HG02943 (cell line): ENCODE data around the gene LMBR1.
"Not testable (repeated sequence)": the region's sequence is repeated elsewhere in the genome, so short reads cannot be mapped to it uniquely, and the experiment has no call there.

ENCODE experiments used
- ATAC-seq: cut with Tn5 transposase; IDR thresholded peaks from one replicate; pipeline ENCODE4 v1.9.1; 2021; ENCODE audit warnings: mild to moderate bottlenecking, low read depth, moderate library complexity; ENCODE audit not compliant: unreplicated experiment

Gene LMBR1

DNA sequence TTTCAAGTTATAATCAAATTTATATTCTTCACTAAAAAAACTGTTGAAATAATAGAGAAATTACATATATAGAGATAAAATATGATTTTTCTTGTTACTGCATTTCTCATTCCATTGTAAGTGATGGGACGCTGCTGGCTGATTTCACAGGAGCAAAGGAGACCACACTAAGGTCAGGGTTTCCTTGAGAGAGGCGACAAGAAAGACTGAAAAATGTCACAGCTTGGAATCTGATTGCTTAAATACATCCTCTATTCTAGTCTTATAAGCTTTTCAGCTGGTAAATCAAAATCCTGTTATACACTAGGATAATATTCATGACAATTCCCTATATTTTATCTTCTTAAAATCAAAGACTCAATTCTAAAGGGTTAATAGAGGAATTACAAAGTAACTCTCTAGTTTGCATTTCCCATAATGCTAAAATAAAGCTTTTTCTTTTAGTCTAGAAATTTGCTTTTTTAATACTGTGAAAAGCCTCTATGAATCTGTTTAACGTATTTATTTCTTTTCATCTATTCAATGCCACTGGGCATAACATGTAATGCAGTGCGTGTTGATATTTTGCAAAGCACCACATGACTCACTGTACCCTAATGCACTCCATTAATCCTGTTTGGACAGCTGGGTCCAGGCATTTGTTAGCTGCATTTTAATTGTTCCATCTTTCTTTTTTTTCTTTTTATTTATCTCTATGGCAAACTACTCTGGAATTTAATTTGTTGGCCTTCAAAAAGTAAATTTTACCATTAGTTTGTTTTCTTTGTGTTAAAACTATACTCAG is 170.7 kb downstream of the LMBR1 start:
- ATAC-seq, result no peak

GRCh38 chr7:156703773-156704482 is 189.1 kb downstream of the LMBR1 start:
- no peak for ATAC-seq

GRCh38 chr7:156703209-156703608 is 189.8 kb downstream of the LMBR1 start:
- no peak for ATAC-seq

DNA sequence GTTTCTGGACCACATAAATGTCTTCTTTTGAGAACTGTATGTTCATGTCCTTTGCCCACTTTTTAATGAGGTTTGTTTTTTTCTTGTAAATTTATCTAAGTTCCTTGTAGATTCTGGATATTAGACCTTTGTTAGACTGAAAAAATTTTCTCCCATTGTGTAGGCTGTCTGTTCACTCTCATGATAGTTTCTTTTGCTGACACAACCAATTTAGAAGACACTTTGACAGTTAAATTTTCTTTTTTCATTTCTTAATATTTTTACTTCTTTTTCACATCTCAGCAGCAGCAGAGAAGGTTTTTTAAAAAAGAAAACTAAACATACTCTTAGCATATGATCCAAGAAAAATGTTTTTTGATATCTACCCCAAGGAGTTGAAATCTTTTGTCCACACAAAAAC is 190.6 kb downstream of the LMBR1 start:
- ATAC-seq, result no peak

- ATAC-seq, result not testable (repeated sequence)
These were observed 191.2 kb downstream of the LMBR1 start for GRCh38 chr7:156701787-156702186.

DNA sequence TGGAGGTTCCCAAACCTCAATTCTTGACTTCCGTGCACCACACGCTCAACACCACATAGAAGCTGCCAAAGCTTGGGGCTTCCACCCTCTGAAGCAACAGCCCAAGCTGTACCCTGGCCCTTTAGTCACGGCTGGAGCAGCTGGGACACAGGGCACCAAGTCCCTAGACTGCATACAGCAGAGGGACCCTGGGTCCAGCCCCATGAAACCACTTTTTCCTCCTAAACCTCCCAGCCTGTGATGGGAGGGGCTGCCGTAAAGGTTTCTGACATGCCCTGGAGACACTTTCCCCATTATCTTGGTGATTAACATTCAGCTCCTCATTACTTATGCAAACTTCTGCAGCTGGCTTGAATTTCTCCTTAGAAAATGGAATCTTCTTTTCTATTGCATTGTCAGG is 194.5 kb downstream of the LMBR1 start:
- not testable (repeated sequence) for ATAC-seq

- not testable (repeated sequence) for ATAC-seq
These were observed 195.7 kb downstream of the LMBR1 start for GRCh38 chr7:156697283-156697682.

GRCh38 chr7:156693627-156694026 is 199.4 kb downstream of the LMBR1 start:
- no peak for ATAC-seq

DNA sequence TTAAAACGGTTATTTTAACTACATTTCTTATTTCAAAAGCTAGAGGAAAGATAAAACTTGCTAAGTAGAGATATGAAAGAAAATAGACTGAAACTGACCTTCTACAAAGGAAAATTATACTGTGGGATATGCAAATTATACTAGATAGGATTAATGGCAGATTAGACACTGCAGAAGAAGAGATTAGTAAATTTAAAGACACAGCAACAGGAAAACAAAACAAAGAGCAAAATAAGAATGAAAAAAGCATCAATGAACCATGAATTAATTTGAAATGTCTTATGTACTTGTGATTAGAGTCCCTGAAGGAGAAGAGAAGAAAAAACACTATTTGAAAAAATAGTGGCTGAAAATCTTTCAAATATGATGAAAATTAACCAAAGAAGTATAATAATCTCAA is 200.1 kb downstream of the LMBR1 start:
- ATAC-seq, result no peak

DNA sequence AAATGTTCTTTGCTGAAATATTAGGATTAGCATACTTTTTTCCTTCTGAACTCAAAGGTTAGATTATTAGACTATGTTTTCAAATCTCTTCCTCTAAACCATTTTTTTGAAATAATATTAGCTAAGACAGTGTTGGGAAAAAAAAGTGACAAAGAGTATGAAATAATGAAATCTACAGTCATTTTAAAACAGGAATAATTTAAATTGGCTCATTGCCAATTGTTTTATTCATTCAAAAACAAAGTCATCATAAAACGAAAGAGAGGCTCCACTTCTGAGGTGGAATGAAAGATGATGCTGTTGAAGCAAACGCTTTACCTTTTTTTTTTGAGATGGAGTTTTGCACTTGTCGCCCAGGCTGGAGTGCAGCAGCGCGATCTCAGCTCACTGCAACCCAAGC is 201.2 kb downstream of the LMBR1 start:
- ATAC-seq, result no peak

DNA sequence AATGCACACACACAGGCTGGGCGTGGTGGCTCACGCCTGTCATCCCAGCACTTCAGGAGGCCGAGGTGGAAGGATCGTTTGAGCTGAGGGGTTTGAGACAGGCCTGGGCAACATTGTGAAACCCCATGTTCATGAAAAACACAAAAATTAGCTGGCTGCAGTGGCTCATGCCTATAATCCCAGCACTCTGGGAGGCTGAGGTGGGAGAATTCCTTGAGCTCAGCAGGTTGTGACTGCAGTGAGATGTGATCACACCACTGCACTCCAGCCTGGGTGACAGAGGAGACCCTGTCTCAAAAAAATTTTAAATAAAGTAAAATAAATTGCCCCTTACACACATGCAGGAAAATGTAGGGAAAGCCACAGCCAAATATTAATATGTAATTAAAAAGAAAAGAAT is 208.3 kb downstream of the LMBR1 start:
- no peak for ATAC-seq

- no peak for ATAC-seq
These were observed 208.7 kb downstream of the LMBR1 start for GRCh38 chr7:156684251-156684650.

- ATAC-seq, result no peak
These were observed 210.1 kb downstream of the LMBR1 start for GRCh38 chr7:156682928-156683327.

DNA sequence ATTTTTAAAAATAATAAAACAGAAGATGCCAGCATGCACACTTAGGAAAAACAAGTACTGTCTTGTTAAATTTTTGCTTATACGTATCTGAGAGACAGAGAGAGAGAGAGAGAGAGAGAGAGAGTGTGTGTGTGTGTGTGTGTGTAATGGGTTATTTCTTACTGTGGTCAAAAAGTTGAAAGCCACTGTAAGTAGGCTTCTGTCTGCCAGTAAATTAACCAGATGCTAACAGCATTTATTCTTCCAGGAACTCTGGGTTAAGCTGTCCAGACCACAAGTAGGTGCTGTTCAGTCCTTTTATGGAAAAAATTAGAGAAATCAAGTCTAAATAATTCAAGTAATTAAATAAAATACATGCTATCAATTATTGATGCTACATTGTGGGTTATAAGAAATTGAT is 212.7 kb downstream of the LMBR1 start:
- no peak for ATAC-seq

DNA sequence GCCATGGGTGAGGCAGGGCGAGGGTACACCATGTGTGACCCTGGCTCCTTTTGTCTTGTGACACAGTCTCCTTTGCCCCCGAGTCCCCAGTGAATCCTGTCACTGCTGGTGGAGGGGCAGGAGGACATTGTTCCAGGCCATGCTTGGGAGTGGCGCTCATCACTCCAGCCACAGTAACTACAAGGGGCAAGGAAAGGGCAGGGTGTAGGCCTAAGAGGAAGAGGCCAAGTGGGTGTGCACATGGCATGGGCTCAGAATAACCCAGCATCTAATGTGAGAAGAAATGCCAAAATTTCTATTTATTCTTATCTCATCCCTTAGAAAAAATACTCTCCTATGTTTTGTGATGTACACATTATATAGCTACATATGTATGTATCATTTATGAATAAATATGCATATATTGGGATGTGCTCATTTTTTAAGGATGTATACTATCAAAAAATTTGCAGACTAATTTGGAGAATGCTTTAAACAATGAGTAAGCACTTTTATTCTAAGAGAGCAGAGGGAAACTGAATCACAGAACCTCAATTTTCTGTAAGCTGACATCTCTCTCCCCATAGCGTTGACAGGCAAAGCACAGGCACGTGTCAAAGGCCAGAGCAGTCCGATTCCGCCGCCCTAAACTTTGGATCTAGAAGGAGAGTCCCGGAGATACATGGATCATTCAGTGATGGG is 215.5 kb downstream of the LMBR1 start:
- no peak for ATAC-seq

- no peak for ATAC-seq
These were observed 216.7 kb downstream of the LMBR1 start for GRCh38 chr7:156676263-156676662.

- no peak for ATAC-seq
These were observed 217.3 kb downstream of the LMBR1 start for GRCh38 chr7:156675721-156676120.

- ATAC-seq, result no peak
These were observed 219.1 kb downstream of the LMBR1 start for GRCh38 chr7:156673902-156674301.

DNA sequence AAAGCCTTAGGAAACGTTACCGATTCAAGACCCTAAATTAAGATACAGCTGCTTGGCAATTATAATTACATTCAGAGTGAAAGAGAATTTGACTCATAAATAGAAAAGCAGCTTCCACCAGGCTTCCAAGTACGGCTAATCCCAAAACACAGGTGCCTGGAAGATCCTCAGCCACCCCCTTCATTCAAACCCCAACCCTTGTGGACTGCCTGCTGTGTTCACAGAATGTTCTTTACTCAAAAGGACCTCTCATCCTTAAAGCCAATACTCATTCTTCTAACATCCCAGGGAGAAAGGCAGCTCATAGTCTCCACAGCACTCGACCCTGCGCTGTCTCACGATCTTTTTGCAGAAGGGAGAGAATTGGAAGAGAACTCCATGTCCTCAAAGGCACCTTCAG is 219.5 kb downstream of the LMBR1 start:
- ATAC-seq, result no peak

GRCh38 chr7:156669035-156669828 is 223.8 kb downstream of the LMBR1 start:
- ATAC-seq, result no peak
